Natural killer cell treated with Interleukin-12 subunit alpha and Interleukin-12 subunit beta and Interleukin-15 and Interleukin-18, amount 100 ng/mL, for 72 hours (primary cell): ENCODE measurements around the gene XAB2. TPM values are rescaled to one million over a fixed set of nuclear protein-coding genes. Genes with fewer than 3 reads are reported as not detected.

ENCODE experiments used
- ATAC-seq, 2 donors: fragments of 150-1000 bp; cut with Tn5 transposase in 1 of 2; sonication (Bioruptor Pico), chemical (Tn5 transposase) in 1 of 2; 2 replicates each; pipeline ENCODE4 v1.10.0; 2021
- DNase-seq: peaks from one replicate; pipeline ENCODE4 v3.0.0; 2022; ENCODE audit warnings: low spot score
- H3K27ac Mint-ChIP-seq, 2 donors: 1 replicate in 1 of 2; 2 replicates in 1 of 2; pipeline ENCODE4 v1.8.0; 2022; ENCODE audit warnings: mixed read lengths in 2 of 2, mild to moderate bottlenecking in 1 of 2, moderate library complexity in 1 of 2
- H3K27me3 Mint-ChIP-seq, 2 donors: 1 replicate in 1 of 2; 2 replicates in 1 of 2; pipeline ENCODE4 v1.8.0; 2022; ENCODE audit warnings: mixed read lengths in 2 of 2
- H3K36me3 Mint-ChIP-seq: one replicate; pipeline ENCODE4 v1.8.0; 2022; ENCODE audit warnings: mixed read lengths
- H3K4me1 Mint-ChIP-seq, 2 donors: 1 replicate in 1 of 2; 2 replicates in 1 of 2; pipeline ENCODE4 v1.8.0; 2022; ENCODE audit warnings: low read depth in 2 of 2, mixed read lengths in 2 of 2, mild to moderate bottlenecking in 1 of 2
- H3K4me3 Mint-ChIP-seq: one replicate; pipeline ENCODE4 v1.8.0; 2022; ENCODE audit warnings: mixed read lengths
- H3K9me3 Mint-ChIP-seq: 2 replicates; pipeline ENCODE4 v1.8.0; 2022; ENCODE audit warnings: mixed read lengths
- total RNA-seq, 2 donors: library from RNA; stranded (reverse); gene quantifications; one replicate each; pipeline ENCODE4 v1.2.3, GENCODE V29; 2022

Gene XAB2
- total RNA-seq, 2 donors from 2014 or later: 42.2 to 46.1 TPM

DNA sequence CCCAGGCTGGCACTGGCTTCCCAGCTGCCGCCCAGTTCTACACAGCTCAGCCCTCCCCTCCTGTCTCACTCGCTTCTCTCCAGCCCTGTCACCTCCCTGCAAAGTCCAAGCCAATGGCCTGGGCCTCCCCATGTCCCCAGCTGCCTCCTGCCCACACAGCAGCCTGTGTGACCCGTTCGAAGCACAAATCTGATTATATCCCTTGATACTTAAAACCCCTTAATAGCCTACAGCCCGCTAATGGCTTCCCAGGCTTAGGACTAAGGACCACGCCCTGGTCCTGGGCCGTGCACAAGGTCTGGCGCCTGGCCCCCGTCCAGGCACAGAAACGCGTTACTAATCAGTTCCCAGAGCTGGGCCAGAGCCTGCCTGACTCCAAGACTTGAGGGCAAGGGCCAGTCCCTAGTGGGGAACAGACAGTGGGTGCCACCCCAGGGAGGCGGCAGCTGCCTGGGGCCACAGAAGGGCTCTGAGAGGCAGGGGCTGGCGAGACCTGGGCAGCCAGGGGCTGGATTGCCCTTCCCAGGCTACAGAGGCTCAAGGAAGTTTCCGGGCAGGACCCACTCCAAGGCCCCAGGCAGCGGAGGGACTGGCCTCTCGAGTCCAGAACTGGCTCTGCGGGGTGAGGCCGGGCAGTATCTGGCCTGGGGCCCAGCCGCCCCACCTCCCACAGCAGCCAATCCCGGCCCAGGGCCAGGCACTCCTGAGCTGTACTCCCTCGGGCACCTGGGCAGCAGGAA, 10.4 kb downstream of the XAB2 start:
- Mint-ChIP-seq H3K9me3 (no peaks in the 10 kb centered on the region), H3K4me3 (no peak overlapping the region), H3K27me3 (no peaks in the 10 kb centered on the region), H3K27ac (no peak overlapping the region), H3K4me1 (peaks cover 0 to 10% of the 10 kb centered on the region in 2 donors), H3K36me3 (no peaks in the 10 kb centered on the region)
- no peak for DNase-seq
- no peak for ATAC-seq

DNA sequence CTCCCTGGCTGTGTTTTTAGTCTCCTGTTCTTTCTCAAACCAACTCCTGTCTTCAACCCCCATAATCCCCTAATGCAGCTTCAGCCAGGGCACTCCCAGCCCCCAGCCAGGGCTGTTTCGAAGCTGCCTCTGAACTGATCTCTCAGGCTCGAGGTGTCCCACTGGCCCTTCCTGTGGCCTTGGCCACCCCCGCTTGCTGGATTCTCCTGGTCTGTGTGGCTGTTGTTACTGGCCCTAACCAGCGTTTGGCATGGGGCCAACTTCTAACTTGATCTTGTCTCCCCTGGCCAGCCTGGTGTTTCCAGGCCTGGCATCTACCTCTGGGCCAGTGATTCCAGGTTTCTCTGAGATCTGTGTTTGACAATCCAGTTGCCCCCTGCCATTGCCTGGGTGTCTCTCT, 11.0 kb downstream of the XAB2 start:
- Mint-ChIP-seq H3K9me3 (no peaks in the 10 kb centered on the region), H3K27ac (no peak overlapping the region), H3K4me3 (no peak overlapping the region), H3K4me1 (peaks cover 0 to 10% of the 10 kb centered on the region in 2 donors), H3K36me3 (no peaks in the 10 kb centered on the region), H3K27me3 (no peaks in the 10 kb centered on the region)
- no peak for DNase-seq
- ATAC-seq: no peak

DNA sequence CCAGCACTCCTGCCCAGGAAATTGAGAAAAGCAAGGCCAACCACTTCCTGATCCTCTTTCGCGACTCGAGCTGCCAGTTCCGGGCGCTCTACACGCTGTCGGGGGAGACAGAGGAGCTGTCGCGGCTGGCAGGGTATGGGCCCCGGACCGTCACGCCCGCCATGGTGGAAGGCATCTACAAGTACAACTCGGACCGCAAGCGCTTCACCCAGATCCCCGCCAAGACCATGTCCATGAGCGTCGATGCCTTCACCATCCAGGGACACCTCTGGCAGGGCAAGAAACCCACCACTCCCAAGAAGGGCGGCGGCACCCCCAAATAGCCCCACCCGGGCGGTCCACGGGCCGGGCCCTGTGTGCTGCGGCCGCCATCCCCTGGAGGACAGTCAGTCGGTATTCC, 11.6 kb downstream of the XAB2 start:
- DNase-seq: no peak
- Mint-ChIP-seq H3K9me3 (no peaks in the 10 kb centered on the region), H3K27ac (no peak overlapping the region), H3K4me3 (no peak overlapping the region), H3K4me1 (peaks cover 0 to 8% of the 10 kb centered on the region in 2 donors), H3K27me3 (no peaks in the 10 kb centered on the region), H3K36me3 (no peaks in the 10 kb centered on the region)
- no peak for ATAC-seq

- H3K9me3 Mint-ChIP-seq: no peaks in the 10 kb centered on the region
- ATAC-seq (no peak), DNase-seq (no peak)
Measured at GRCh38 chr19:7617172-7617571, 12.2 kb downstream of the XAB2 start.

DNA sequence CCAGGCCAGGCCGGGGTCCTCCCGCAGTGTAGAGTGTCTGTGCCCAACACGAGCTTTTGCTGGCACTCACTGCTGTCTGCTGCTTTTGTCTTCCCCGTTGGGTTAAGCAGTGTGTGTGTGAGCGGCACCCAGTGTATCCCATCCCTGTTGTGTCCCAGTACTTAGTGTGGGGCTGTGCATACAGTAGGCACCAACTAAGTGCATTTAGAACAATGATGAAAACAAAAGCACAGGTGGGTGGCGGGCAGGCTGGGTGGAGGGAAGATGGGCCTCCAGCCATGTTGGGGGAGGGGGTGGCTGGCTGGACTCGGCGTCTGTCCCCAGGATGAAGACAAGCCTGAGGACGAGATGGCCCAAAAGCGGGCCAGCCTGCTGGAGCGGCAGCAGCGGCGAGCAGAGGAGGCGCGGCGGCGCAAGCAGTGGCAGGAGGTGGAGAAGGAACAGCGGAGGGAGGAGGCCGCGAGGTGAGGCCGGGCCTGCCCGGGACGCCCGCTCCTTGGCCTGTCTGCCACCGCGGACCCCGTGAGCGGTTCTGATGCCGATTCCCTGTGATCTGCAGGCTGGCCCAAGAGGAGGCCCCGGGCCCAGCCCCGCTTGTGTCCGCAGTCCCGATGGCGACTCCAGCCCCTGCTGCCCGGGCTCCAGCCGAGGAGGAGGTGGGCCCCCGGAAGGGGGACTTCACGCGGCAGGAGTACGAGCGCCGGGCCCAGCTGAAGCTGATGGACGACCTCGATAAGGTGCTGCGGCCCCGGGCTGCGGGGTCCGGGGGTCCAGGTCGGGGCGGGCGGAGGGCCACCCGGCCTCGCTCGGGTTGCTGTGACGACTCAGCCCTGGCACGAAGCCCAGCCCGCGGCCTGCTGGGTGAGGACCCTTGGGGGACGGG, 14.2 kb downstream of the XAB2 start:
- H3K27me3 Mint-ChIP-seq: no peaks in the 10 kb centered on the region
- H3K27ac Mint-ChIP-seq: no peak overlapping the region
- H3K36me3 Mint-ChIP-seq: no peaks in the 10 kb centered on the region
- H3K4me1 Mint-ChIP-seq: peaks cover 0 to 8% of the 10 kb centered on the region in 2 donors
- no peaks in the 10 kb centered on the region for H3K9me3 Mint-ChIP-seq
- no peak overlapping the region for H3K4me3 Mint-ChIP-seq
- ATAC-seq (no peak), DNase-seq (no peak)

More at GRCh38 chr19:7617172-7617571, 12.2 kb downstream of the XAB2 start:
- H3K27ac Mint-ChIP-seq: no peak overlapping the region
- no peaks in the 10 kb centered on the region for H3K36me3 Mint-ChIP-seq
- H3K4me3 Mint-ChIP-seq: no peak overlapping the region
- peaks cover 0 to 8% of the 10 kb centered on the region in 2 donors for H3K4me1 Mint-ChIP-seq
- H3K27me3 Mint-ChIP-seq: no peaks in the 10 kb centered on the region

DNA sequence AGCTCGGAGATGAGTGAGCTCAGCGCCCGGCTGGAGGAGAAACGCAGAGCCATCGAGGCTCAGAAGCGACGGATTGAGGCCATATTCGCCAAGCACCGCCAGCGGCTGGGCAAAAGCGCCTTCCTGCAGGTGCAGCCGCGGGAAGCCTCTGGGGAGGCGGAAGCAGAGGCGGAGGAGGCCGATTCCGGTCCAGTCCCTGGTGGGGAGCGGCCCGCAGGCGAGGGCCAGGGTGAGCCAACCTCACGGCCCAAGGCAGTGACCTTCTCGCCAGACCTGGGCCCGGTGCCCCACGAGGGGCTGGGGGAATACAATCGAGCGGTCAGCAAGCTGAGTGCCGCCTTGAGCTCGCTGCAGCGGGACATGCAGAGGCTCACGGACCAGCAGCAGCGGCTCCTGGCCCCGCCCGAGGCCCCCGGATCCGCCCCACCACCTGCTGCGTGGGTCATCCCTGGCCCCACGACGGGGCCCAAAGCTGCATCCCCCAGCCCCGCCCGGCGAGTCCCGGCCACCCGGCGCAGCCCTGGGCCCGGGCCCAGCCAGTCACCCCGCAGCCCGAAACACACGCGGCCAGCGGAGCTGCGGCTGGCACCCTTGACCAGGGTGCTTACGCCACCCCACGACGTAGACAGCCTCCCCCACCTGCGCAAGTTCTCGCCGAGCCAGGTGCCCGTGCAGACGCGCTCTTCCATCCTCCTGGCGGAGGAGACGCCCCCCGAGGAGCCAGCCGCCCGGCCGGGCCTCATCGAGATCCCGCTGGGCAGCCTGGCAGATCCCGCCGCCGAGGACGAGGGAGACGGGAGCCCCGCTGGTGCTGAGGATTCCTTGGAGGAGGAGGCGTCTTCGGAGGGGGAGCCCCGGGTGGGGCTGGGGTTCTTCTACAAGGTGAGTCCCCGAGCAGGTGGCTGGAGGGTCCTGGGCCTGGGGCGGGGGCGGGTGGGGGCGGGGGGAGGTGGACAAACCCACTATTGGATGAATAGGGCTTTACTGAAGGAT, 16.8 kb downstream of the XAB2 start:
- Mint-ChIP-seq H3K4me1 (no peaks in the 10 kb centered on the region), H3K27me3 (peaks cover 0 to 2% of the 10 kb centered on the region in 2 donors), H3K36me3 (no peaks in the 10 kb centered on the region), H3K4me3 (no peak overlapping the region), H3K27ac (no peak overlapping the region), H3K9me3 (no peaks in the 10 kb centered on the region)
- DNase-seq (no peak), ATAC-seq (no peak)

GRCh38 chr19:7611541-7612279, 17.6 kb downstream of the XAB2 start:
- ATAC-seq: peak in 1 of 2 donors; percentile 22
- no peaks in the 10 kb centered on the region for H3K4me1 Mint-ChIP-seq
- H3K9me3 Mint-ChIP-seq: no peaks in the 10 kb centered on the region
- peaks cover 0 to 2% of the 10 kb centered on the region in 2 donors for H3K27me3 Mint-ChIP-seq
- H3K36me3 Mint-ChIP-seq: no peaks in the 10 kb centered on the region
- no peak for DNase-seq
- H3K27ac Mint-ChIP-seq: no peak overlapping the region
- no peak overlapping the region for H3K4me3 Mint-ChIP-seq

DNA sequence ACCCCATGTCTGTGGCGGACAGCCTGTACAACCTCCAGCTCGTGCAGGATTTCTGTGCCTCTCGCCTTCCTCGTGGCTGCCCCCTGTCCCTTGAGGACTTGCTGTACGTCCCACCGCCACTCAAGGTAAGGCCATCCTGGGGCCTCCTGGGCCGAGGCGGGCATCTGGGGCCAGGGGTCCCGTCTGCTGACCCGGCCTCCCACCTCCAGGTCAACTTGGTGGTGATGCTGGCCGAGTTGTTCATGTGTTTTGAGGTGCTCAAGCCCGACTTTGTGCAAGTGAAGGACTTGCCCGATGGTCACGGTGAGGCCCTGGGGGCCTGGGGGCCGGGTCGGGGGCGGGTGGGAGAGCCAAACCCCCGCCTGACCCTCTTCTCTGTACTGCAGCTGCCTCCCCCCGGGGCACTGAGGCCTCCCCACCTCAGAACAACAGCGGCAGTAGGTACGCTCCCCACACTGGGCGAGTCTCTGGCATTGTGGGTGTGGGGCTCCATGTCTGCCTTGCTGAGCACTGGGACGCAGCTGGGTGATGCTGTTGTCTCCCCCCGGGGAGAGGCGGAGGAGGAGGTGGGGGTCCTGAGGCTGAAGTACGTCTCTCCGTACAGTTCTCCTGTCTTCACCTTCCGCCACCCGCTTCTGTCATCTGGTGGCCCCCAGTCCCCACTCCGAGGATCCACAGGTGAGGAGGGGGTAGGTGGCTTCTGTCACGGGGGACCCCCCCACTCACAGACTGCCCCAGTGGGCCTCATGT, 18.7 kb downstream of the XAB2 start:
- Mint-ChIP-seq H3K4me3 (no peak overlapping the region), H3K4me1 (peaks cover 0 to 1% of the 10 kb centered on the region in 2 donors), H3K27me3 (peaks cover 0 to 2% of the 10 kb centered on the region in 2 donors), H3K9me3 (no peaks in the 10 kb centered on the region), H3K27ac (no peak overlapping the region), H3K36me3 (no peaks in the 10 kb centered on the region)
- ATAC-seq: no peak
- no peak for DNase-seq

DNA sequence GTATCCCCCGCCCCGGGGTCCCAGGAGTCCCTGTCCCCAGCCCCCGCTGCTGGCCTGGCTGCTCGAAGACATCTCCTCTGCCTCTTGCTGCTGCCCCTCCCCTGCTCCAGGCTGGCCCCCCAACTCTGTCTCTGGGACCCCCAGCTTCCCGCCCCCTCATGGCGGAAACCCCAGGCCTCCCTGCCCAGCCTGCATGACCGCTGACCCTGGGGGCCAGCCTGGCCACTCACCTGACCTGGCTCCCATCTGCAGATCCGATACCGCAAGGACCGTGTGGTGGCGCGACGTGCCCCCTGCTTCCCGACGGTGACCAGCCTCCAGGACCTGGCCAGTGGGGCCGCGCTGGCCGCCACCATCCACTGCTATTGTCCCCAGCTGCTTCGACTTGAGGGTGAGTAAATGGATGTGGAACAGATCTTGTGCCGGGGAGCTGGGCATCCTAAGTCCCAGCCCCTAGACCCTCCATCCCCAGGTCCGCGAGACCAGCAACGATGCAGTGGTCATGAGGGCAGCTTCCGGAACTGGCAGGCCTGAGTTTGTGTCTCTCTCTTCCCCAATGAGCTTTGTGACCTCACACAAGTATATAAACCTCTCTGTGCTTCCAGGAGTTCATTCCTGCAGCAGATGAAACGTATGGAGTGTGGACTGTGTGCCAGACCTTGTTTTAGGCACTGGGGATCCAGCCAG, 21.3 kb downstream of the XAB2 start:
- Mint-ChIP-seq H3K4me1 (peaks cover 0 to 4% of the 10 kb centered on the region in 2 donors), H3K4me3 (no peak overlapping the region), H3K36me3 (no peaks in the 10 kb centered on the region), H3K27ac (no peak overlapping the region), H3K9me3 (no peaks in the 10 kb centered on the region), H3K27me3 (peaks cover 0 to 9% of the 10 kb centered on the region in 2 donors)
- DNase-seq (no peak), ATAC-seq (no peak)

- ATAC-seq: no peak
- peaks cover 0 to 4% of the 10 kb centered on the region in 2 donors for H3K4me1 Mint-ChIP-seq
- H3K4me3 Mint-ChIP-seq: no peak overlapping the region
- peaks cover 3 to 9% of the 10 kb centered on the region in 2 donors for H3K27me3 Mint-ChIP-seq
- no peak overlapping the region for H3K27ac Mint-ChIP-seq
- no peak for DNase-seq
- no peaks in the 10 kb centered on the region for H3K36me3 Mint-ChIP-seq
- no peaks in the 10 kb centered on the region for H3K9me3 Mint-ChIP-seq
Measured at GRCh38 chr19:7607212-7607873, 22.0 kb downstream of the XAB2 start.

GRCh38 chr19:7606289-7606688, 23.1 kb downstream of the XAB2 start:
- H3K4me1 Mint-ChIP-seq: peaks cover 0 to 8% of the 10 kb centered on the region in 2 donors
- no peaks in the 10 kb centered on the region for H3K36me3 Mint-ChIP-seq
- H3K9me3 Mint-ChIP-seq: no peaks in the 10 kb centered on the region
- ATAC-seq (no peak), DNase-seq (no peak)
- H3K4me3 Mint-ChIP-seq: no peak overlapping the region
- H3K27me3 Mint-ChIP-seq: peaks cover 9 to 13% of the 10 kb centered on the region in 2 donors
- no peak overlapping the region for H3K27ac Mint-ChIP-seq
